AG04450 (cell line): ENCODE data around the gene NUP210L. TPM values are rescaled to one million over a fixed set of nuclear protein-coding genes. Genes with fewer than 3 reads are reported as not detected.
"Not testable (repeated sequence)": the region's sequence is repeated elsewhere in the genome, so short reads cannot be mapped to it uniquely, and the experiment has no call there.

Experiments
- CTCF ChIA-PET: fragments of 300-600, 350-600 bp; formaldehyde crosslinking; extraction: SDS; loops from one replicate; lab custom pipeline; 2022; ENCODE audit warnings: antibody characterized with exemption, inconsistent platforms; lab: Charles Lee
- POLR2A ChIA-PET: fragments of 350-600 bp; formaldehyde crosslinking; extraction: SDS; loops from one replicate; lab custom pipeline; 2021; ENCODE audit warnings: antibody characterized with exemption, inconsistent platforms; lab: Yijun Ruan, JAX
- DNase-seq: peaks from one replicate; pipeline ENCODE4 v3.0.0-alpha.2; 2011; ENCODE audit warnings: low read depth, low spot score
- H3K27ac ChIP-seq: one replicate; pipeline ENCODE4 v1.5.1; 2012; ENCODE audit warnings: low read depth, low read length, control low read depth
- H3K27me3 ChIP-seq: one replicate; pipeline ENCODE4 v1.6.0; 2012; ENCODE audit warnings: low read length; ENCODE audit not compliant: control insufficient read depth, insufficient read depth
- H3K4me3 ChIP-seq: 2 replicates; pipeline ENCODE4 v1.5.1; 2011; ENCODE audit warnings: mild to moderate bottlenecking, low read depth, low read length, control low read depth
- H3K9me3 ChIP-seq: 2 replicates; pipeline ENCODE4 v1.5.1; 2012; ENCODE audit warnings: low read length; ENCODE audit not compliant: control insufficient read depth, insufficient read depth
- polyA plus RNA-seq: library from polyadenylated mRNA; depleted of rRNA; stranded (reverse); fragments of >200 nt; gene quantifications from 2 replicates; pipeline ENCODE4 v1.2.3, GENCODE V29; 2011
- TF ChIP-seq, protein P1 (sequence below): IDR thresholded peaks from 2 replicates; pipeline ENCODE4 v1.5.1; 2011; ENCODE audit warnings: low read depth, low read length, control low read depth, inconsistent platforms

Gene NUP210L
- polyA plus RNA-seq, 1 experiment, result not detected

DNA sequence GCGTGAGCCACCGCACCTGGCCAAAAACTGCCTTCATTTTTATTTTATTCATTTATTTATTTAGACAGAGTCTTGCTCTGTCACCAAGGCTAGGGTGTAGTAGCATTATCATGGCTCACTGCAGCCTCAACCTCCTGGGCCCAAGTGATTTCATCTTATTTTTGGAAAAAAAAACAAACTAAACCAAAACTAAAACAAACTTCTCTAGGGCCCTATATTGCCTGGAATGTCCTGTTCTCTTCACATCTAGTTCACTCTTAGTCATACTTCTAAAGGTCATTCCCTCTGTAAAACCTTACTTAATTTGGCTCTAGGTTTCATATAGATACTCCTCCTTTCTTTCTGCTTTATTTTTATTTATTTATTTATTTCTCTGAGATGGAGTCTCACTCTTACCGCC lies 148.7 kb downstream of the NUP210L start:
- ChIA-PET CTCF (no interaction called here), POLR2A (no interaction called here)
- peak overlapping the region; percentile 47 for H3K27ac ChIP-seq
- no peaks in the 10 kb centered on the region for H3K27me3 ChIP-seq
- DNase-seq, result no peak
- TF ChIP-seq, protein P1, sequence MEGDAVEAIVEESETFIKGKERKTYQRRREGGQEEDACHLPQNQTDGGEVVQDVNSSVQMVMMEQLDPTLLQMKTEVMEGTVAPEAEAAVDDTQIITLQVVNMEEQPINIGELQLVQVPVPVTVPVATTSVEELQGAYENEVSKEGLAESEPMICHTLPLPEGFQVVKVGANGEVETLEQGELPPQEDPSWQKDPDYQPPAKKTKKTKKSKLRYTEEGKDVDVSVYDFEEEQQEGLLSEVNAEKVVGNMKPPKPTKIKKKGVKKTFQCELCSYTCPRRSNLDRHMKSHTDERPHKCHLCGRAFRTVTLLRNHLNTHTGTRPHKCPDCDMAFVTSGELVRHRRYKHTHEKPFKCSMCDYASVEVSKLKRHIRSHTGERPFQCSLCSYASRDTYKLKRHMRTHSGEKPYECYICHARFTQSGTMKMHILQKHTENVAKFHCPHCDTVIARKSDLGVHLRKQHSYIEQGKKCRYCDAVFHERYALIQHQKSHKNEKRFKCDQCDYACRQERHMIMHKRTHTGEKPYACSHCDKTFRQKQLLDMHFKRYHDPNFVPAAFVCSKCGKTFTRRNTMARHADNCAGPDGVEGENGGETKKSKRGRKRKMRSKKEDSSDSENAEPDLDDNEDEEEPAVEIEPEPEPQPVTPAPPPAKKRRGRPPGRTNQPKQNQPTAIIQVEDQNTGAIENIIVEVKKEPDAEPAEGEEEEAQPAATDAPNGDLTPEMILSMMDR, result no peak
- no peaks in the 10 kb centered on the region for H3K9me3 ChIP-seq
- no peak overlapping the region for H3K4me3 ChIP-seq

- H3K27me3 ChIP-seq, result no peaks in the 10 kb centered on the region
- H3K4me3 ChIP-seq, result no peak overlapping the region
- ChIA-PET CTCF (interaction anchor here (0.8 to 1.1 kb wide), 2 partner anchors 13 to 23 kb away, joined by 4 read pairs; partner anchors contain the start of gene JTB), POLR2A (interaction anchor here (1.8 kb wide), 1 partner anchor 10 kb away, joined by 14 read pairs; the partner anchor contains the start of gene RPS27)
- no peaks in the 10 kb centered on the region for H3K9me3 ChIP-seq
- DNase-seq, result no peak
- no peak overlapping the region for H3K27ac ChIP-seq
- TF ChIP-seq, protein P1, result no peak
Measured at GRCh38 chr1:154000420-154000819, 154.5 kb downstream of the NUP210L start.

DNA sequence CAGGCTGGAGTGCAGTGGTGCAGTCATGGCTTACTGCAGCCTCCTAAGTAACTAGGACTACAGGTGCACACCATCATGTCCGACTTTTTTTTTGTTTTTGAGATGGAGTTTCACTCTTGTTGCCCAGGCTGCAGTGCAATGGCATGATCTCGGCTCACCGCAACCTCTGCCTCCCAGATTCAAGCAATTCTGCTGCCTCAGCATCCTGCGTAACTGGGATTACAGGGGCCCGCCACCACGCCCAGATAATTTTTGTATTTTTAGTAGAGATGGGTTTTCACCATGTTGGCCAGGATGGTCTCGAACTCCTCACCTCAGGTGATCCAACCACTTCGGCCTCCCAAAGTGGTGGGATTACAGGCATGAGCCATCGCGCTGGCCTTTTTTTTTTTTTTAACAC lies 158.0 kb downstream of the NUP210L start:
- CTCF ChIA-PET, H3K4me3 ChIP-seq, POLR2A ChIA-PET, H3K9me3 ChIP-seq, DNase-seq, H3K27me3 ChIP-seq, H3K27ac ChIP-seq: not testable (repeated sequence)

DNA sequence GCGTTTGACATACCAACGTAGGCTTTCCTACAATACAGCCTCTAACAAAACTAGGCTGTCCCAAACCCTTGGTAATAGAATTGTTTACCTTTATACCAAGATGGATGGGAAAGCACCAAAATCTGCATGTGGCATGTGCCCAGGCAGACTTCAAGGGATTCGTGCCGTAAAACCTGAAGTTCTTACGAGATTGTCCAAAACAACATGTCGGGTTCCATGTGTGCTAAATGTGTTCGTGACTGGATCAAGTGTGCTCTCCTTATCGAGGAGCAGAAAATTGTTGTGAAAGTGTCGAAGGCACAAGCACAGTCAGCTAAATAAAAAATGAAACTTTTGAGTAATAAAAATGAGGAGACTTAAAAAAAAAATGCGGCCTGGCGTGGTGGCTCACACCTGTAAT lies 159.2 kb downstream of the NUP210L start:
- Histone ChIP-seq H3K27me3 (no peaks in the 10 kb centered on the region), H3K9me3 (no peaks in the 10 kb centered on the region), H3K4me3 (no peak overlapping the region), H3K27ac (no peak overlapping the region)
- DNase-seq, result no peak
- ChIA-PET POLR2A (interaction anchor here (0.6 kb wide), 1 partner anchor 276 kb away, joined by 3 read pairs; no protein-coding TSS in a partner anchor), CTCF (interaction anchor here (1.2 kb wide), 1 partner anchor 172 kb away, joined by 3 read pairs; no protein-coding TSS in a partner anchor)
- TF ChIP-seq, protein P1, result no peak

- no peaks in the 10 kb centered on the region for H3K27me3 ChIP-seq
- no peak for DNase-seq
- POLR2A ChIA-PET, result interaction anchor here (0.6 to 1.2 kb wide), 2 partner anchors 18 to 275 kb away, joined by 3 to 6 read pairs; partner anchors contain the start of gene JTB
- H3K9me3 ChIP-seq, result no peaks in the 10 kb centered on the region
- TF ChIP-seq, protein P1, result no peak
- H3K27ac ChIP-seq, result no peak overlapping the region
- no peak overlapping the region for H3K4me3 ChIP-seq
- CTCF ChIA-PET, result interaction anchor here (1.2 kb wide), 1 partner anchor 171 kb away, joined by 3 read pairs; no protein-coding TSS in a partner anchor
Measured at GRCh38 chr1:153995202-153995601, 159.7 kb downstream of the NUP210L start.
